ENCODE measurements around the gene FAM193B. TPM values are rescaled to one million over a fixed set of nuclear protein-coding genes. Genes with fewer than 3 reads are reported as not detected.
A peak's percentile ranks its signal among the peaks of the same experiment; 100 is the strongest.

FAM193B gene
- total and polyA plus RNA-seq, 9 of the 15 experiments (the other 6 are each of a cell fraction or from before 2014, with no cell fraction given), result 4.4 to 76.4 (median 37.3) TPM

- 0 out of 2 replicates have a peak, but pooled peaks have one; percentile 7 for TF ChIP-seq ZNF592 (IDR thresholded peaks at IDR 0.05)
- TF ChIP-seq HDAC8 (tag; IDR thresholded peaks at IDR 0.05), result no peak
- no peak for TF ChIP-seq SRSF3 (IDR thresholded peaks at IDR 0.05; ENCODE audit: insufficient read depth, low read length)
- no peak for TF ChIP-seq ETS2 (tag; IDR thresholded peaks at IDR 0.05; ENCODE audit: borderline replicate concordance, poor library complexity, severe bottlenecking)
- no peak for TF ChIP-seq GMEB1 (CRISPR knock-in tag; IDR thresholded peaks at IDR 0.05)
- no peak for TF ChIP-seq HDGF (IDR thresholded peaks at IDR 0.05)
- no peak for TF ChIP-seq HOXB6 (CRISPR knock-in tag; IDR thresholded peaks at IDR 0.05; ENCODE audit: borderline replicate concordance)
- peak in 1 of 2 experiments; percentile 22; a peak in 1 of 4 replicates for TF ChIP-seq TRIM24 (IDR thresholded peaks at IDR 0.05)
- no peak for TF ChIP-seq FOXO4 (CRISPR knock-in tag; IDR thresholded peaks at IDR 0.05)
- no peak; the same call in 1 of the 2 replicates for TF ChIP-seq CBX1 (IDR thresholded peaks at IDR 0.05; ENCODE audit: low read depth)
- no peak for TF ChIP-seq MXI1 (IDR thresholded peaks at IDR 0.05; ENCODE audit: low read depth, low read length)
- no peak for TF ChIP-seq CBFB (CRISPR knock-in tag; IDR thresholded peaks at IDR 0.05)
- TF ChIP-seq MCM5 (IDR thresholded peaks at IDR 0.05; ENCODE audit: low read depth), result no peak
- TF ChIP-seq ADNP (tag; IDR thresholded peaks at IDR 0.05), result peak; percentile 69; the same call in 1 of the 2 replicates
- no peak for TF ChIP-seq GTF2A2 (tag; IDR thresholded peaks at IDR 0.05)
- peak; percentile 53 for TF ChIP-seq CREB1 (IDR thresholded peaks at IDR 0.05)
- 0 out of 2 replicates have a peak, but pooled peaks have one; percentile 33 for TF ChIP-seq CREB1 (CRISPR knock-in tag; IDR thresholded peaks at IDR 0.05)
- TF ChIP-seq MAZ (CRISPR knock-in tag; conservative IDR thresholded peaks at IDR 0.05 in 1 of 2, IDR thresholded peaks at IDR 0.05 in 1 of 2), result peak; percentile 68 to 74
- TF ChIP-seq ZNF140 (CRISPR knock-in tag; IDR thresholded peaks at IDR 0.05), result no peak
- 0 out of 2 replicates have a peak, but pooled peaks have one; percentile 27 for TF ChIP-seq ZBTB17 (CRISPR knock-in tag; IDR thresholded peaks at IDR 0.05)
- no peak for TF ChIP-seq KDM2B (CRISPR knock-in tag; IDR thresholded peaks at IDR 0.05)
- TF ChIP-seq CEBPG (CRISPR knock-in tag; IDR thresholded peaks at IDR 0.05), result no peak; the same call in 1 of the 2 replicates
- no peak for TF ChIP-seq CEBPG (tag; conservative IDR thresholded peaks at IDR 0.05 in 1 of 2, IDR thresholded peaks at IDR 0.05 in 1 of 2)
Measured at GRCh38 chr5:177554474-177555111, at the start of gene FAM193B (continued).

Data from K562 (cell line).